GM19452 (cell line): ENCODE measurements around the gene RPL22L1.
"Not testable (repeated sequence)": the region's sequence is repeated elsewhere in the genome, so short reads cannot be mapped to it uniquely, and the experiment has no call there.

ENCODE experiments used
- ATAC-seq: cut with Tn5 transposase; IDR thresholded peaks from one replicate; pipeline ENCODE4 v1.9.1; 2021; ENCODE audit not compliant: unreplicated experiment

The RPL22L1 gene

GRCh38 chr3:170878688-170879087, 8.7 kb upstream of the RPL22L1 start:
- ATAC-seq: not testable (repeated sequence)

DNA sequence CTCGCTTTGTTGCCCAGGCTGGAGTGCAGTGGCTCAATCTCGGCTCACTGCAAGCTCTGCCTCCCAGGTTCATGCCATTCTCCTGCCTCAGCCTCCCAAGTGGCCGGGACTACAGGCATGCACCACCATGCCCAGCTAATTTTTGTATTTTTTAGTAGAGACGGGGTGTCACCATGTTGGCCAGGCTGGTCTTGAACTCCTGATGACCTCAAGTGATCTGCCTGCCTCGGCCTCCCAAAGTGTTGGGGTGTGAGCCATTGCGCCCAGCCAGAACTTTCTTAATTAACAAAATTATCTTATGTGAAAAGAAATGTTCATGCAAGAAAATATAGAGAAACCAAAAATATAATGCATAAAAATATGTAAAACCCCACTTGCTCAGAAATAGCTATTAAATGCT, 7.3 kb upstream of the RPL22L1 start:
- not testable (repeated sequence) for ATAC-seq

DNA sequence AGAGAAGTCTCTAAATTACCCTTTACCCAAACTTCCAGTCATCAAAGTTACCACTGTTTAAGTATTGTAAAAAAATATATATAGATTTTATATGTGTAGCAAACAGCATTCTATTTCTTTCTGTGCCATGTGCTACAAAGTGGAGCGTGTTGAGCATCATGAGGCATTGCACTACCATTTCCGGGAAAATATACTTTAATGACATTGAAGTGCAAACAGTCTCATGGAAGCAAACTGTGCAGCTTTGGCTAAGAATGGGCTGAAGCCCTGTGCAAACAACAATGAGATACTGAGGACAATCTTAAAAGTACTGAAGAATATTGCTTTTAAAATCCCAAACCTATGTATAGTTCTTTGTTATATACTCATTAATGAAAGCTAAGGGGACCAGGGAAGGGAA, 6.5 kb upstream of the RPL22L1 start:
- no peak for ATAC-seq

DNA sequence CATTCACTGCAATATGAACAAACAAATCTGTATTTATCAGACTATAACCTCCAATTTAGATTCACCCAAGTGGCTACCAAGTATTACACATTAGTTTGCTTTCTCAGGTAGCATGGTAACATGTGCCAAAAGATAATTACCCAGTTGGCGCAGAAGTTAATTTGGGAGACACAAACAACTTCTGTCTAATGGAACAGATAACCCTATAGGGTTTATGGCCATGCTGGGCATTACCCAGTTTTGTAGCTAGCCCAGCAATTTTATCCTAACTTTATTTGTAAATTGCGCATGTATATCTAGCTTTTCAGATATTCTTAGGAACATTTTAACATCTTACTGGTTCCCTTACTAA, 780 bp downstream of the RPL22L1 start:
- ATAC-seq: no peak

DNA sequence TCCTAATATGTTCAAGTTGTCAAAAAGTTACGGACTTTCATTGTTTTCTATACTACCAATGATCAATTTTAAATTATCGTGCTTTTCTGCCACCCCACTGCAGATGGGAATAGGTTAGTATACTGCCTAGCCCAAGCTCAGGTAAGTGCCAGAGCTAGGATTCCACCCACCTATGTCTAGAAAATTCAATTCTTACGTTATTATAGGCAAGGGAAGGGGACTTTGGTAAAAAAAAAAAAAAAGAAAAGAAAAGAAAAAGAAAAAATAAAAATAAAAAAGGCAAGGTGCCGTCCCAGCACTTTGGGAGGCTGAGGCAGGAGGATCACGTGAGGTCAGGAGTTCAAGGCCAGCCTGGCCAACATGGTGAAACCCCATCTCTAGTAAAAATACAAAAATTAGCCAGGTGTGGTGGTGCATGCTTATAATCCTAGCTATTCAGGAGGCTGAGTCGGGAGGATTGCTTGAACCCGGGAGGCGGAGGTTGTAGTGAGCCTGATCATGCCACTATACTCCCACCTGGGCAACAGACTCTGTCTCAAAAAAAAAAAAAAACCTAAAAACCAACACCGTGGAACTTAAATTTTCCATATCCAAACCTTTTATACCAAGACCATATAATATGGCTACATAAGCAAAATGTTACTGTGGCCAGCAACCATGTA, 1.3 kb downstream of the RPL22L1 start:
- no peak for ATAC-seq

DNA sequence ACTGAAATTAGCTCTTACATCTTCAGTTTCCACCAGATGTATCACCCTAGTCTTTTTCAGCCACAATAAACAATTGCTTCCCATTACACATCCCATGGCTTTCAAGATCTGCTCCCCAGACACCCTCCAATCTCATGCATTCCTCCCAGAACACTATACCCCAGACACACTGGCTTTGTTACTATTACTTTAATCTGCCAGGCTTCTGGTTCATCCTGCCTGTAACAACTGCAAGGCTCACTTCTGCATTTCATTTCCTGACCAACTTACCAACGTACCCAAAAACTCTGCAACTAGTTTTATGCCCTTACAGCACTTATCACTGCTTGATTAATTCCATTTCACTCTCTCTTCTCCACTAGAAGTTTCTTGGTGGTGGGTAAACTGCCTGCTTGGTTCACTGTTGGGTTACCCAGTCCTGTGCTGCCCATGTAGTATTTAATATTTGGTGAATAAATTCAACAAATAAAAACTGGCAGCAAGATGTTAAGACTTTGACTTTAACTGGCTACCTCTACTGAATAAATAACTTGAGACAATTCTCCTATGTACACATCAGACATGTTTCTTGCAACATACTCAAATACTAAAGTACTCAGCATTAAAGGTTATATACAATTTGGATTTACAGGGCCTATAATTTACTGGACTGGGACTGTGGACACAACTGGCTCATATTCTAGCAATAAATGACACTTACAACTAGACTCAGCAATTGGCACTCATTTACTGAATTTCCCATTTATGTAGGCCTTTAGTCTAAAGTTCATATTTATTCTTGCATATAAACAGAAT, 2.7 kb downstream of the RPL22L1 start:
- ATAC-seq: peak; percentile 19

DNA sequence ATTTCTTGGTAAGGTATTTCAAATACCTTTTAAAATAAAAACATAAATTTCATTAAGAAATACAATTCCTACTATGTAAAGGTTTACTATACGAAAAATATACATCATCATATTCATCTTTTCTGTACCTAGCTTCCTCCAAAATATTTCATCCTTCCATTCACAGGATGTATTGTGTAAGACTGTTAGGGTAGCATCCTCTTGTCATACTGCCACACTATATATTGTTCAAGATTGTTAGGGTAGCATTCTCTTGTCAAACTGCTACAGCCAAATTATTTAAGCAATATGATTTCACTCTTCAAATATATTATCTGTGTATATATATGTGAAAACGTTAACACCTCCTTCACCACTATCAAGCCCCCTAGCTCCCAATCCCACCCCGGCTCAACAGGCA, 3.5 kb downstream of the RPL22L1 start:
- ATAC-seq: no peak

DNA sequence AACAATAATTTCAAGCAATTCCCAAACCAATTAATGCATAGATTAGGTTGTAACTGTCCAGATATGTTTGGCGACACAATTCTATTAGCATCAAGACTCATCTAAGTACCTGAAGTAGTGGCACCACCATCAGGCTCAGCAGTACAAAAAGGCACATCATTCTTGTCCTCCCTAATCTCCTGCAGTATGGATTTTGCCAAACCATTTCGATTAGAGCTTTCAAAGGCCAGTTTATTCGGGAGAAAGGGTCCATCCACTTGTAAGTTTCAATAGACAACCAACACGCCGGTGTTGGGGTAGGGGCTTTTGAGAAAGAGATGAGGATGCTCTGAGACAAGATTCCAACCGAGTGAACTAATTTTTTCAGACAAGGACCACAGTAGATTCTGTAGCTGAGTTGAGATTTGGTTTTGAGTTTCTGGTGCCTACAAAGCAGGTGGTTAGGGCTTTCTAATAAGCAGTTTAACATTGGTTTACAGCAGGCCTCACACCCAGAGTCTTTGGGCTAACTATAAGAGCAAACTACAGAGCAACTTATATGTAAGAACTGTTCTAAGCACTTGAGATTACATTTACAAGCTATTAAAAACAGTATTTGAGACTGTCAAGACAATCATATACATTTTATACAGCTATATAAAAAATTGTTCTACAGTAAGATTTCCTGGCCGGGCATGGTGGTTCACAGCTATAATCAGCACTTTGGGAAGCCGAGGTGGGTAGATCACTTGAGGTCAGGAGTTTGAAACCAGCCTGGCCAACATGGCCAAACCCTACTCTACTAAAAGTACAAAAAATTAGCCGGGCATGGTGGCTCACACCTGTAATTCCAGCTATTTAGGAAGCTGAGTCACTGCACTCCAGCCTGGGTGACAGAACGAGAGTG, 4.5 kb downstream of the RPL22L1 start:
- ATAC-seq: no peak

DNA sequence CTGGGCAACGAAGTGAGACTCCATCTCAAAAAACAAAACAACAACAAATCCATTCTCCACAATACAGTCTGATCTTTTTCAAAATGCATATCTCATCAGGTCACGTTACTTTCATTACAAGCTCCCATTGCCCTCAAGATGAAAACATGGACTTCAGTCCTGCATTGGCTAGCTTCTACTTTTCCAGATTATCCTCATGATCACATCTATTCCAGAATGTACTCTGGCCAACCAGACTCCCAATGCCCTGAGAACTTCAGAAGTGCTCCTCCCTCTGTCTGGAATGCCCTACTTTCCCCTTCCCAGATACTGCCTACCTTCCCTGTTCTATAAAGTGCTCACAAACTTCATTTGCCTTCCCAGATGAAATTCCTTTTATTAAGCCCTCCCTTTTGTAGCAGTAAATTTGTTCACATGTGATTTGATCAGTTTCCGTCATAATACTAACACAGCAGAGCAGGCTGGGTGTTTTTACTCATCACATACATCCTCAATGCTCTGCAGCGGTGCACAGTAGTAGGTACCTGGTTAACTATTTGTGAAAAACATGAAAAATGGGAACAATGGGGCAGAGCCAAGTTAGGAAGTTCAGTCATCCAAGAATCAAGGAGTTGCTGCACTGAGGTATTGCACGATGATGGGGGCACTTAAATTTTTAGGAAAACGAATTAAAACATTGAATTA, 5.3 kb downstream of the RPL22L1 start:
- ATAC-seq: no peak

DNA sequence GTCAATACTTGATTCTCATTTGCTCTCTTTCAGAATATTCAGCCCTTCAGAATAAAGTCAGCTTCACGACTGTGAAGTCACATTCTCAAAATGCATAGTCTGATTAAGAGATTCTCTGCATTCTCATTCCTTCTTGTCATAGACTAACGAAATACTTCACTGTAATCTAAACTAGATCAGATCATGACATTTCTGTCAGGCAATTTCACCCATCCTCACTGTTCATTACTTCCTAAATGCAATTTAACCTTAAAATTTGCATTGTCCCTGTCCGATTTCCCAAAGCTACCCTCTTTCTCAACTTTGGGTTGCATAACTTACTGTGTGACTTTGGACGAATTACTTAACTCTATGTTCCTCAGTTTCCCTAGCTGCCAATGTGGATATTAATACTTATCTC, 6.2 kb downstream of the RPL22L1 start:
- no peak for ATAC-seq

- no peak for ATAC-seq
These were observed 7.2 kb downstream of the RPL22L1 start for GRCh38 chr3:170862618-170863374.

- no peak for ATAC-seq
These were observed 11.4 kb downstream of the RPL22L1 start for GRCh38 chr3:170858599-170858998.

GRCh38 chr3:170852324-170852723, 17.7 kb downstream of the RPL22L1 start:
- ATAC-seq: no peak

DNA sequence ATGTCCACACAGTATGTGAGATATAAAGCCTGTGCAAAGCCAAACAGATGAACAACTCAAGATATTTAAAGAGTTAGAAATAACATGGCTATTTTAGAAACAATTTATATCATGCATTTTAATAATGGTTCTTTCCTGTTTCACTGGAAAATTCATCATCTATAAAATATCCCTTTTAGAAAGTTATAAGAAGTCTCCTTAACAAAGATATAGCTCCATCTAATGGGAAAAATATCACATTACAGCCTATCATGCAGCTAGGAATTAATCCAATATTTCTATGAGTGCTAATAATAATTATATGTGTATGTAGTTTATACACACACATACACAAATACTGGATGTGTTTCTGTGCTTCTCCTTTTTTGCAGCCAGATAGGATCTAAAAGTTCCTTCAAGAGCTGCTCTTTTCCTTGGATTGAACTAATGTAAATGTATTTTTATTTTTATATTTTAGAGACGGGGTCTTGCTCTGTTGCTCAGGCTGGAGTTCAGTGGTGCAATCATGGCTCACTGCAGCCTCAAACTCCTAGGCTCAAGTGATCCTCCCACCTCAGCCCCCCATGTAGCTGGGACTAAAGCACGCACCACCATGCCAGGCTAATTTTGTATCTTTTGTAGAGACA, 21.6 kb downstream of the RPL22L1 start:
- ATAC-seq: no peak

DNA sequence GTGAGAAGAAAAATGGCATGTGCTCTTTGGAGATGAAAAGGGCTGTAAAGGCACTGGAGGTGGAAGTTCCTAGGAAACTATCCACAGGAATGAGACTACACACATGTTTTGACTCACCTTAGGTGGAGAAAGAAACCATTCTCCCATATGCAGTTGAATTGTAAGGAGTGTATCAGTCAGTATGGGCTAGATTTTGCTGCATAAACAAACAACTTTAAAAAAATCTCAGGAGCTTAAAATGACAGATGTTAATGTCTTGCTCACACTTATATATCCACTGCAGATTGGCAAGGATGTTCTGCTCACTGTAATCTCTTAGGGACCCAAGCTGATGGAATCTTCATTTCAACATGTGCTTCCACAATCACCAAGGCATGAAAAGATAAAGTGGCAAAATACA, 25.6 kb downstream of the RPL22L1 start:
- ATAC-seq: no peak

- no peak for ATAC-seq
These were observed 29.6 kb downstream of the RPL22L1 start for GRCh38 chr3:170840291-170840859.

DNA sequence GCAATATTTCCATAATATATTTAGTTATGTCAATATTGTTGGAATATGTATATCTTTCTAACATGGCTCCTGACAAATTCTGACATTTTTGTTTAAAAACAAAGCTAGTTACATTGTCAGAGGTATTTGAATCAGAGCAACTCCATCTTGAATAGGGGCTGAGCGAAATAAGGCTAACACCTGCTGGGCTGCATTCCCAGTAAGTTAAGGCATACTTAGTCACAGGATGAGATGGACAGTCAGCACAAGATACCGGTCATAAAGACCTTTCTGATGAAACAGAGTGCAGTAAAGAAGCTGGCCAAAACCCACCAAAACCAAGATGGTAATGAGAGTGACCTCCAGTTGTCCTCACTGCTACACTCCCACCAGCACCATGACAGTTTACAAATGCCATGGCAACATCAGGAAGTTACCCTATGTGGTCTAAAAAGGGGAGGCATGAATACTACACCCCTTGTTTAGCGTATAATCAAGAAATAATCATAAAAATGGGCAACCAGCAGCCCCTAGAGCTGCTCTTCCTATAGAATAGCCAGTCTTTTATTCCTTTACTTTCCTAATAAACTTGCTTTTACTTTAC, 30.4 kb downstream of the RPL22L1 start:
- ATAC-seq: no peak

- no peak for ATAC-seq
These were observed 33.5 kb downstream of the RPL22L1 start for GRCh38 chr3:170836491-170836890.

DNA sequence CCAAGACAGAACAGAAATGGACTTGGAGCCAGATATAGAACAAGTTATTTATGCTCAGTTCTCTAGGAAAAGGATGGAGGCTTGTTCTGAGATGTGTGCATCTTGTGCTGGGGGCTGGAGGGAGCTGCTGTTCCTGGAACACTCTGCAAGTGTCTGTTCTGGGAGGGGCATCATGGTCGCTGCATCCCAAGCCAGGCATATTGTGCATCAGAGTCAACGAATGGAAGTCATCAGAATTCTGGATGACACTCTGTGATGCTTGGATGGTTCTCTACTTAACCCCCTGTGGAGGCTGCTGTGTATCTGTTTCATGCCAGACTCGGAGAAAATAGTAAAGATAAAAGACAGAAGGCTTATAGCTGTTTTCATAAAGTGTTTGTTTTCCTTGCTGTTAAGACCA, 34.7 kb downstream of the RPL22L1 start:
- ATAC-seq: no peak
